ENCODE measurements around the gene KIF3C. TPM values are rescaled to one million over a fixed set of nuclear protein-coding genes. Genes with fewer than 3 reads are reported as not detected.

KIF3C gene
- total and polyA plus RNA-seq, 2 donors (not counting 3 experiments of a cell fraction or from before 2014, with no cell fraction given) = 11.4 to 40.7 TPM

DNA sequence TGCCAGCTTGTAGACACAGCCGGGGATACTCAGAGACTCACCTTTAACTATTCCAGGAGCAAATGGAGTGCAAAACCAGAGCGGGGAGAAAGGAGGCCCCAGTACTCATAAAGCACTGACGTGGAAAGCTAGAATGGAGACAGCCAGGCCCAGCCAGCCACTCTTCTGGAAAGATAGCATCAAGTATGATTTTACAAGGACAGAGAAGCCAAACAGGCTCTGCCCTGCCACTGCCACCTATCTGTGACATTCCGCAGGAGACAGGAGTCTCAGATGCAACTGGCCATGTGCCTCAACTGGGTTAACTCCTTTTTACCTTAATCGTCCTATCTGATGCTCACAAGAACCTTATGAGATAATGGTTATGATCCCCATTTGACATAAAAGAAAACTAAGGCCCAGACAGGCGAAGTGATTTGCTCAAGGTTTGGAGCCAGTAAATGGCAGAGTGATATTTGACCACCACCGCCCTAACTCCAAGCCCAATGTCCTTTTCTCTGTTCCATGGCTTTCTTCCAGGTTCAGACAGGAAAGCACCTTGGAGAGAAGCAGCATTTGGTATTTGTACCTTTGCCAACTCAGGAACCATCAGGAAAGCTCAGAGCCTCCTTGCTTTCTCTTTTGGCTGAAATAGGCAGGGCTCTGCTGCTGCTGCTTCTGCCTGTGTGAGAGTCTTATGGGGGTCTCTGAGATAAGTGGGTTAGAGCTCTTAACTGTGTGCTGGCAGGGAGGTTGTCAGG is 15.6 kb downstream of the KIF3C start:
- FAIRE-seq (no peak), DNase-seq (ENCODE audit: low read depth, low spot score) (no peak)
- no peaks in the 10 kb centered on the region for H3K9me1 ChIP-seq (replicated peaks; ENCODE audit: control insufficient read depth, extremely low read depth, insufficient read depth, low read length)
- dilution Hi-C loops (cut with MboI; ENCODE audit: extremely low pct_ligation_motif_present, low sequenced_read_pairs) (no loop called here), intact Hi-C loops (cut with micrococcal nuclease) (no loop called here)
- no peak for TF ChIP-seq EZH2 (IDR thresholded peaks at IDR 0.05; ENCODE audit: borderline replicate concordance, low read depth, low read length, severe bottlenecking)
- TF ChIP-seq, protein P1, sequence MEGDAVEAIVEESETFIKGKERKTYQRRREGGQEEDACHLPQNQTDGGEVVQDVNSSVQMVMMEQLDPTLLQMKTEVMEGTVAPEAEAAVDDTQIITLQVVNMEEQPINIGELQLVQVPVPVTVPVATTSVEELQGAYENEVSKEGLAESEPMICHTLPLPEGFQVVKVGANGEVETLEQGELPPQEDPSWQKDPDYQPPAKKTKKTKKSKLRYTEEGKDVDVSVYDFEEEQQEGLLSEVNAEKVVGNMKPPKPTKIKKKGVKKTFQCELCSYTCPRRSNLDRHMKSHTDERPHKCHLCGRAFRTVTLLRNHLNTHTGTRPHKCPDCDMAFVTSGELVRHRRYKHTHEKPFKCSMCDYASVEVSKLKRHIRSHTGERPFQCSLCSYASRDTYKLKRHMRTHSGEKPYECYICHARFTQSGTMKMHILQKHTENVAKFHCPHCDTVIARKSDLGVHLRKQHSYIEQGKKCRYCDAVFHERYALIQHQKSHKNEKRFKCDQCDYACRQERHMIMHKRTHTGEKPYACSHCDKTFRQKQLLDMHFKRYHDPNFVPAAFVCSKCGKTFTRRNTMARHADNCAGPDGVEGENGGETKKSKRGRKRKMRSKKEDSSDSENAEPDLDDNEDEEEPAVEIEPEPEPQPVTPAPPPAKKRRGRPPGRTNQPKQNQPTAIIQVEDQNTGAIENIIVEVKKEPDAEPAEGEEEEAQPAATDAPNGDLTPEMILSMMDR (IDR thresholded peaks at IDR 0.05; ENCODE audit: extremely low read depth in 1 of 2, insufficient read depth in 1 of 2, low read depth in 1 of 2, low read length in 2 of 2) = no peak
- TF ChIP-seq MYC (IDR thresholded peaks at IDR 0.05; ENCODE audit: low read depth, low read length) = no peak
- TF ChIP-seq FOS (IDR thresholded peaks at IDR 0.05; ENCODE audit: borderline replicate concordance, insufficient read depth, low read length) = no peak
- TF ChIP-seq POLR2A (IDR thresholded peaks at IDR 0.05; ENCODE audit: low read depth, low read length) = no peak
- no peak for TF ChIP-seq GATA2 (IDR thresholded peaks at IDR 0.05; ENCODE audit: insufficient read depth, insufficient read length, low read depth, low read length)
- no peak for TF ChIP-seq POLR2AphosphoS5 (IDR thresholded peaks at IDR 0.05; ENCODE audit: insufficient read depth, low read depth, low read length)
- TF ChIP-seq, protein P2, sequence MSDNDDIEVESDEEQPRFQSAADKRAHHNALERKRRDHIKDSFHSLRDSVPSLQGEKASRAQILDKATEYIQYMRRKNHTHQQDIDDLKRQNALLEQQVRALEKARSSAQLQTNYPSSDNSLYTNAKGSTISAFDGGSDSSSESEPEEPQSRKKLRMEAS (IDR thresholded peaks at IDR 0.05; ENCODE audit: insufficient read depth, insufficient read length) = no peak
- no peak for TF ChIP-seq JUN (IDR thresholded peaks at IDR 0.05; ENCODE audit: borderline replicate concordance, insufficient read depth, insufficient read length, low read depth)
- H3K9ac ChIP-seq (replicated peaks; ENCODE audit: extremely low read depth, insufficient read depth, low read length) = no peak overlapping the region
- ChIA-PET CTCF (interaction anchor here (1.0 kb wide), 1 partner anchor 14 kb away, joined by 3 read pairs; no protein-coding TSS in a partner anchor), POLR2A (no interaction called here)
- no peak overlapping the region for H3K27ac ChIP-seq (ENCODE audit: insufficient read depth, low read depth, low read length)
- no peak overlapping the region for H2AFZ ChIP-seq (ENCODE audit: low read depth, low read length)
- no TSS peak for BruUV-seq (replicated peaks)
- no peak overlapping the region for H3K4me3 ChIP-seq (replicated peaks in 1 of 3; ENCODE audit: insufficient read depth in 1 of 3, low read depth in 1 of 3, low read length in 3 of 3)
- no peaks in the 10 kb centered on the region for H3K9me3 ChIP-seq (replicated peaks; ENCODE audit: control insufficient read depth, insufficient read depth, low read length)
- H4K20me1 ChIP-seq (replicated peaks; ENCODE audit: control insufficient read depth, extremely low read depth, insufficient read depth, low read length) = no peaks in the 10 kb centered on the region
- peaks cover 11% of the 10 kb centered on the region for H3K79me2 ChIP-seq (ENCODE audit: control insufficient read depth, insufficient read depth, low read length)
- no peaks in the 10 kb centered on the region for H3K27me3 ChIP-seq (ENCODE audit: control insufficient read depth in 2 of 2, insufficient read depth in 2 of 2, low read length in 2 of 2)
- peaks cover 0 to 5% of the 10 kb centered on the region in 2 experiments for H3K36me3 ChIP-seq (ENCODE audit: control insufficient read depth in 2 of 2, extremely low read depth in 1 of 2, insufficient read depth in 2 of 2, low read length in 2 of 2)
- peaks cover 11% of the 10 kb centered on the region for H3K4me1 ChIP-seq (ENCODE audit: control insufficient read depth, extremely low read depth, insufficient read depth, low read length)
- H3K4me2 ChIP-seq (ENCODE audit: insufficient read depth, low read length) = no peak overlapping the region

Data from endothelial cell of umbilical vein (primary cell).